ENCODE results near the gene NLRP7. TPM values are rescaled to one million over a fixed set of nuclear protein-coding genes. Genes with fewer than 3 reads are reported as not detected.

The NLRP7 gene
- total RNA-seq, 1 experiment from 2014 or later, result not detected

GRCh38 chr19:54875506-54875905, 71.8 kb downstream of the NLRP7 start:
- no peak for DNase-seq (ENCODE audit: extremely low read depth, low read depth)

- no peak for DNase-seq (ENCODE audit: extremely low read depth, low read depth)
Observed at GRCh38 chr19:54873990-54874389, 73.3 kb downstream of the NLRP7 start, which contains the start of gene FCAR. TSS of gene FCAR (plus strand) at chr19:54874235. CDS start at chr19:54874290, 55 bp downstream.

Small RNA genes lying within 50 kb of the gene (small RNA-seq; reads per million reads assigned to genes)
- 0 reads per million in 2 experiments for gene AC011476.8

Other genes starting within 250 kb of the NLRP7 start
- gene KIR3DL3, start 223.1 kb downstream of the NLRP7 start, total RNA-seq (2014; rRNA removed; shearing (Covaris generic)), result not detected in 2 replicates
- not detected in 2 replicates for gene KIR2DL3, start 209.0 kb downstream of the NLRP7 start, total RNA-seq (2014; rRNA removed; shearing (Covaris generic))
- gene KIR2DL1, start 177.7 kb downstream of the NLRP7 start, total RNA-seq (2014; rRNA removed; shearing (Covaris generic)), result not detected in 2 replicates
- gene KIR2DL4, start 143.9 kb downstream of the NLRP7 start, total RNA-seq (2014; rRNA removed; shearing (Covaris generic)), result not detected in 2 replicates
- not detected in 2 replicates for gene KIR3DL1, start 131.1 kb downstream of the NLRP7 start, total RNA-seq (2014; rRNA removed; shearing (Covaris generic))
- gene KIR2DS4, start 114.9 kb downstream of the NLRP7 start, total RNA-seq (2014; rRNA removed; shearing (Covaris generic)), result not detected in 2 replicates
- gene KIR3DL2, start 97.1 kb downstream of the NLRP7 start, total RNA-seq (2014; rRNA removed; shearing (Covaris generic)), result not detected in 2 replicates
- not detected in 2 replicates for gene FCAR, start 73.3 kb downstream of the NLRP7 start, total RNA-seq (2014; rRNA removed; shearing (Covaris generic))
- gene NCR1, start 41.4 kb downstream of the NLRP7 start, total RNA-seq (2014; rRNA removed; shearing (Covaris generic)), result not detected in 2 replicates
- gene NLRP2, start 18.8 kb upstream of the NLRP7 start, total RNA-seq (2014; rRNA removed; shearing (Covaris generic)), result not detected in 2 replicates
- 0.17 TPM in 1 of 2 replicates, not detected in the other for gene GP6, start 90.7 kb upstream of the NLRP7 start, total RNA-seq (2014; rRNA removed; shearing (Covaris generic))
- 12.2 and 14.1 TPM in 2 replicates for gene RDH13, start 115.6 kb upstream of the NLRP7 start, total RNA-seq (2014; rRNA removed; shearing (Covaris generic))
- gene EPS8L1, start 128.3 kb upstream of the NLRP7 start, total RNA-seq (2014; rRNA removed; shearing (Covaris generic)), result 3.9 and 5.4 TPM in 2 replicates
- 22.2 and 25.0 TPM in 2 replicates for gene PPP1R12C, start 170.1 kb upstream of the NLRP7 start, total RNA-seq (2014; rRNA removed; shearing (Covaris generic))
- 18.6 and 25.1 TPM in 2 replicates for gene TNNT1, start 201.7 kb upstream of the NLRP7 start, total RNA-seq (2014; rRNA removed; shearing (Covaris generic))
- gene TNNI3, start 210.2 kb upstream of the NLRP7 start, total RNA-seq (2014; rRNA removed; shearing (Covaris generic)), result 1.2 and 4.5 TPM in 2 replicates
- gene DNAAF3, start 219.1 kb upstream of the NLRP7 start, total RNA-seq (2014; rRNA removed; shearing (Covaris generic)), result 7.8 and 8.9 TPM in 2 replicates
- 0.20 and 0.30 TPM in 2 replicates for gene SYT5, start 232.8 kb upstream of the NLRP7 start, total RNA-seq (2014; rRNA removed; shearing (Covaris generic))

Data from NCI-H460 (cell line).